ENCODE data around the gene MCCC1.

- no peak for TF ChIP-seq CTCF (IDR thresholded peaks at IDR 0.05)
- no peak for TF ChIP-seq EZH2 (IDR thresholded peaks at IDR 0.05; ENCODE audit: borderline replicate concordance, insufficient read depth, low read depth, low read length, poor library complexity, severe bottlenecking)
Observed at GRCh38 chr3:183008800-183009199, 90.5 kb downstream of the MCCC1 start.
